Testis (tissue), 3 donors: ENCODE measurements around the gene VPS33A. TPM values are rescaled to one million over a fixed set of nuclear protein-coding genes. Genes with fewer than 3 reads are reported as not detected.

Experiments
- DNase-seq: peaks from one replicate; pipeline ENCODE4 v3.0.0-alpha.2; 2019
- H3K27ac ChIP-seq, 2 donors: fragments of 200-600 bp; sonication (generic); one replicate each; pipeline ENCODE4 v1.5.1; 2019
- H3K27me3 ChIP-seq: fragments of 200-600 bp; sonication (generic); one replicate; pipeline ENCODE4 v1.5.1; 2019
- H3K36me3 ChIP-seq: fragments of 200-600 bp; sonication (generic); one replicate; pipeline ENCODE4 v1.5.1; 2017; ENCODE audit warnings: low read depth; ENCODE audit errors: missing control alignments
- H3K4me1 ChIP-seq: fragments of 200-600 bp; sonication (generic); one replicate; pipeline ENCODE4 v1.5.1; 2019
- H3K4me3 ChIP-seq, 2 donors: fragments of 200-600 bp; sonication (generic); one replicate each; pipeline ENCODE4 v1.5.1; 2017 to 2019
- H3K9me3 ChIP-seq: fragments of 200-600 bp; sonication (generic); one replicate; pipeline ENCODE4 v1.5.1; 2017
- CTCF ChIP-seq, 3 experiments: fragments of 450-650 bp in 2 of 3; fragments of 200-600 bp in 1 of 3; sonication (generic) in 1 of 3; IDR thresholded peaks; one replicate each; pipeline ENCODE4 v1.5.1; 2016 to 2019; ENCODE audit warnings: antibody characterized with exemption in 3 of 3, mild to moderate bottlenecking in 2 of 3, moderate library complexity in 1 of 3
- POLR2A ChIP-seq: fragments of 450-650 bp; IDR thresholded peaks from one replicate; pipeline ENCODE4 v1.6.1; 2017; ENCODE audit warnings: antibody characterized with exemption, mild to moderate bottlenecking, moderate library complexity
- WGBS, 2 donors: methylation state at CpG; one replicate each; pipeline ENCODE4 v1.1.5; 2018; 5-methylcytosine and 5-hydroxymethylcytosine counted together
- intact Hi-C: fragments of 100-400 bp; cut with DNase I; formaldehyde crosslinking; loops from one replicate; pipeline ENCODE4 v1.15.1; 2023; ENCODE audit warnings: low total_unique reads
- polyA plus RNA-seq: library from polyadenylated mRNA; stranded (reverse); fragments of 350-450 nt; fragmentation: Illumina TruSeq; extraction: RNeasy Lipid Tissue Mini Kit (QIAGEN cat#74804); gene quantifications from one replicate; pipeline ENCODE4 v1.2.3, GENCODE V29; 2014; ENCODE audit warnings: low read depth, low replicate concordance; ENCODE audit not compliant: insufficient read depth
- total RNA-seq, 2 donors: library from RNA; depleted of rRNA; stranded (reverse); fragments of >200 nt; gene quantifications; one replicate each; pipeline ENCODE4 v1.2.3, GENCODE V29; 2016

VPS33A gene
- total and polyA plus RNA-seq, 3 donors from 2014 or later = 36.1 to 50.1 (median 41.3) TPM

DNA sequence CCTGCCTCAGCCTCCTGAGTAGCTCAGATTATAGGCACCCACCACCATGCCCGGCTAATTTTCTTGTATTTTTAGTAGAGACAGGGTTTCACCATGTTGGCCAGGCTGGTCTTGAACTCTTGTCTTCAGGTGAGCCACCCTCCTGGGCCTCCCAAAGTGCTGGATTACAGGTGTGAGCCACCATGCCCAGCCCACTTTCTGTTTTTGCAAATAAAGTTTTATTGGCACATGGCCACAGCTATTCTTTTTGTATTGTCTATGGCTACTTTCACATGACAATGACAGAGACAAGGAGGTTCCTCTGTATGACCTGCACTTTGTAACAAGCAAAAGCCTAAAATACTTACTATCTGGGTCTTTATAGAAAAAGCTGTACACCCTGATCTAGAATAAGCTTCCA, 20.7 kb downstream of the VPS33A start:
- no peaks in the 10 kb centered on the region for H3K4me1 ChIP-seq
- no peaks in the 10 kb centered on the region for H3K36me3 ChIP-seq
- no peaks in the 10 kb centered on the region for H3K27me3 ChIP-seq
- H3K4me3 ChIP-seq = no peak overlapping the region
- no peak for TF ChIP-seq POLR2A
- WGBS, 2 donors = 96 to 100% methylated on average over 1 of the region's 1 CpG
- no peaks in the 10 kb centered on the region for H3K9me3 ChIP-seq
- intact Hi-C loops = no loop called here
- no peak overlapping the region for H3K27ac ChIP-seq
- DNase-seq = no peak

GRCh38 chr12:122244565-122245371, 21.5 kb downstream of the VPS33A start:
- Histone ChIP-seq H3K27ac (no peak overlapping the region), H3K27me3 (no peaks in the 10 kb centered on the region), H3K36me3 (no peaks in the 10 kb centered on the region), H3K4me1 (no peaks in the 10 kb centered on the region), H3K4me3 (no peak overlapping the region), H3K9me3 (no peaks in the 10 kb centered on the region)
- intact Hi-C loops = no loop called here
- WGBS, 2 donors = 88 to 90% methylated on average over 11 of the region's 11 CpGs
- no peak for DNase-seq
- TF ChIP-seq POLR2A (no peak), CTCF (IDR thresholded peaks at IDR 0.05) (no peak)

GRCh38 chr12:122243965-122244364, 22.3 kb downstream of the VPS33A start:
- H3K9me3 ChIP-seq = no peaks in the 10 kb centered on the region
- H3K36me3 ChIP-seq = no peaks in the 10 kb centered on the region
- WGBS, 2 donors = 79 to 86% methylated on average over 6 of the region's 6 CpGs
- no peaks in the 10 kb centered on the region for H3K4me1 ChIP-seq
- no peak for DNase-seq
- intact Hi-C loops = no loop called here
- no peaks in the 10 kb centered on the region for H3K27me3 ChIP-seq
- no peak overlapping the region for H3K4me3 ChIP-seq
- TF ChIP-seq CTCF (IDR thresholded peaks at IDR 0.05) (no peak), POLR2A (no peak)
- H3K27ac ChIP-seq = no peak overlapping the region

DNA sequence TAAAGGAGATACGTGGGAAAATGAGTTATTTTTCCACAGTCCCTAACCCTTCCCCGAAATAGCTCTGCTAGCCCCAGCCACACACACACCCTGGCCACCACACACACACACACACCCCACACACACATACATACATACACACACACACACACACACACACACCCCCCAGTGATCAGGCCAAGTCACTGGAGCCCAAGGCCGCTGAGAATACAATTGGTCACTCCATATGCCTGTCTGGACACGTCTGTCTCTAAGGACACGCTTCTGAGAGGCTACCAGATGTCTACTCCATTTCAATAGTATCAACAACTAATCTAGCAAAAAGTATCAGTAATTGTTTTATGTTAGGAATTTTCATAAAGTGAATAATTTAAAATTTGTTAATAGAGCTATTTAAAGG, 27.4 kb downstream of the VPS33A start:
- H3K27me3 ChIP-seq = no peaks in the 10 kb centered on the region
- no peaks in the 10 kb centered on the region for H3K9me3 ChIP-seq
- H3K27ac ChIP-seq = no peak overlapping the region
- no peaks in the 10 kb centered on the region for H3K4me1 ChIP-seq
- no peak overlapping the region for H3K4me3 ChIP-seq
- intact Hi-C loops = no loop called here
- 93 to 95% methylated on average over 5 of the region's 5 CpGs for WGBS, 2 donors
- no peaks in the 10 kb centered on the region for H3K36me3 ChIP-seq
- DNase-seq = no peak
- TF ChIP-seq POLR2A (no peak), CTCF (IDR thresholded peaks at IDR 0.05) (no peak)

- Histone ChIP-seq H3K27me3 (no peaks in the 10 kb centered on the region), H3K4me3 (no peak overlapping the region), H3K9me3 (no peaks in the 10 kb centered on the region), H3K4me1 (no peaks in the 10 kb centered on the region), H3K27ac (no peak overlapping the region), H3K36me3 (no peaks in the 10 kb centered on the region)
- TF ChIP-seq POLR2A (no peak), CTCF (IDR thresholded peaks at IDR 0.05) (no peak)
- intact Hi-C loops = no loop called here
- 90 to 92% methylated on average over 7 of the region's 7 CpGs for WGBS, 2 donors
- no peak for DNase-seq
These were observed 30.6 kb downstream of the VPS33A start for GRCh38 chr12:122235741-122236140.
